Activated CD8-positive, alpha-beta memory T cell treated with anti-CD3 and anti-CD28 coated beads, Interleukin-2, amount 50 U/mL, for 4 hours (primary cell): ENCODE measurements around the gene EXD3.

ENCODE experiments used
- DNase-seq: peaks from one replicate; pipeline ENCODE4 v3.0.0-alpha.2; 2020

The EXD3 gene

DNA sequence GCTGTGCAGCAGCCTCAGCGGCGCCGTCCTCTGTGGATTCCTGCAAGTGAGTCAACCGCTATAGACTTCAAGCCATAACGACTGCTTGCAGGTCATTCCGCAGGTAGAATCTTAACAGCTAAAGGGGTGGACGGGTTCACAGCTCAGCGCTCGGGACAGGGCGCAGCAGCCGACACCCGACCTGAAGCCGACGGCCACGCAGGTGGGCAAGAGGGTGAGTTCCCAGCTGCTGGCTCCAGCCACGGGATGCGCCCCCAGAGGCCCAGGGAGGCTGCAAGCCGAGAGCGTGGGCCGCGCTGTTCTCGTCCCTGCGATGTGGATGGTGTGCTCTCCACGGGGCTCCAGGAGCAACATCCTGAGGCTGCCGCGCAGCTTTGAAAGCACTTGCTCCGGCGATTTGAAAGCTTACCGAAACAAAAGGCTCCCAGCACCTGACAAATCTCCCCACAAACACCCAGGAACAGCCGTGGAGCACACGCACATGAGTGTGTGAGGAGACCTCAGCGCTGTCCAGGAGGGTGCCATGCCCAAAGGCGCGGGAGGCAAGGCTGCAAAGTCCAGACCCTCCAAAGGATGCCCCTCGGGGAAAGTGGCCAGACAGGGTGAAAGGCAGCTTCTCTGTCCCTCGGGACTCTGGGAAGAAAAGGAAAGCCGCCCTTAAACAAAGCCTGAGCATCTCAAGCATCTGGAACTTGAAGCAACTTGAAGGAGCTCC is 48.7 kb downstream of the EXD3 start:
- no peak for DNase-seq

DNA sequence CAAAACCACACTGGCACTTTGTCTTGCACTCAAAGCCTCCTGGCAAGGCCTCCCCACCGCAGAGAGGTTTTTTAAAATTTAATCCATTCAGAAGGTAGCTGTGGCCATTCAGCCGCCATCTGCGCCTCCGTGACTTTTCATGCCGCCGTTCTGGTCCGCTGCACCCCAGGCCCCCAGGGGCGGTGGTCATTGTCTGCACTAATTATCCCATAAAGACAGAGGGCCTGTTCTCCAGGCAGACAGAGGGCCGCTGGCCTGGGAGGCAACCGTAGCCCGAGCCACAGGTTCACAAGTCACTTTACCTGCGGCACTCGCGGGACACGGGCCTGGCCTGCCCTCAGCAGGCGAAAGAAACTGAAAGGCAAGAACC is 49.4 kb downstream of the EXD3 start:
- DNase-seq, result no peak

DNA sequence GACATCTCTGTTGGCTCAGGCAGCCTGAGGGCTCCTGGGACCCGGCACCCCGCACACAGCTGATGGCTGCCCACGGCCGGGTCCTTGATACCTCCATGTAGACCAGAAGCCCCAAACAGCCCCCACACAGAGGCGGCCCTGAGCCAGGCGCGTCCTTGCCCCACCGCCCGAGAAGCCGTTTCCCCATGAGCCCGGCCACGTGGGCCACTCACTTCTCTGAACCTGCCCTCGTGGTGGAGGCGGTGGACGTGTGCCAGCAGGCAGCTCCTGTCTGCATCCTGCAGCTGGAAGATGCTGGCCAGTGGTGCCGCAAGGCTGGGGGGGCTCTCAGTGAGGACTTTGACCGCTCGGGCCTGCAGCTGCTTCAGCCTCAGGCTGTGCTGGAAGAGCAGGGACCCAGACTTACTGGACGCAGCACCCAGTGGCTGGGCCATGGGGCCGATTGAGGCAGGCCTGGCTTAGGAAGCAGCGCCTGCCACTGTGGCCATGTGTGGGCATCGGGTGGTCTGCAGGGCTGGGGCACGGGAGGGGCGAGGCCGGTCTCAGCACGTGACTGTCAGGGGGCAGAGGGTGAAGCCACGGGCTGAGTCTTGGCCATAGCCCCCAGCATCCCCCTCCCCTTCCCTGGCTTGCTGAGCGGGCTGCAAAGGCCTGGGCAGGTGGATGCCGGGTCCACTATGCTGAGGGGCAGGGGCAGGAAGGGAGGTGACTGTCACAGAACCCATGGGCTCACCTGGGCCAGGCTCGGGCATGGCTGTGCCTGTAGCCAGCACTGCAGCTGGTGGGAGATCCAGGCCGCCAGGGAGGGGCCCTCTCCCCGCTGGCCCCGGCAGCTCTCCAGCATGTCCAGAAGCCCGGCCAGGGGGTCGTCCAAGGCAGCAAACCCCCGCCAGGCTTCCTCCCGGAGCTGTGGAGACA is 50.0 kb downstream of the EXD3 start:
- DNase-seq, result no peak

DNA sequence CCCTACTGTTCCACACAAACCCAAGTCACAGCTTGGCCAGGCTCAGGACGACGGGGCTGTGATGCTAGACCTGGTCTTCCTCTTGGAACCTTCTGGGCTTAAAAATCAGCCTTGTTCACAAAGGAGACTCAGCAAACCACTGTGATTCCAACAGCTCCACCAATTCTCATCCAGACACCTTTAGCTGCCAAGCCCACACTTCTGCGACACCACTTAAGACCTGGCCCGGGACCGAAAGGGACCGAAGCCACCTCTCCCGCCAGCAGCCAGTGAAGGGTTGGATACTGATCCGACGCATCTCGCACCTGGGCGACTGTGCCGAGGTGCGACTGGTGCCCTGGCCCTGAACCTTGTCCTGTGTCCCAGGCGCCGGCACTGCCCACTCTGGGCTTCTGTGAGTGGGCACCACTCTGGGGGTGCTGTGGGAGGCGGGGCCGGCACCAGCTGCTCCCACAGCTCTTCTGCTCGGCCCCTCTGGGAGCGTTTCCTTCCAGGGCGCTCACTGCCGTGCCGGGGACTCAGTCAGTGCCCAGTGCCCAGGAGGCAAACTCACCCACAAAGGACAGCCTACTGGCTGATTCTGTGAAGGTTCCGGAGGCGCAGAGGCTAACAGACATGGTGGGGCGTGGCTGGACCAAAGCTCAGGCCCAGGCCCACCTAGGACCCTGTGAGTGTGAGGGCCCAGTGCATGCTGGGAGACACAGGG is 50.9 kb downstream of the EXD3 start:
- DNase-seq, result no peak

DNA sequence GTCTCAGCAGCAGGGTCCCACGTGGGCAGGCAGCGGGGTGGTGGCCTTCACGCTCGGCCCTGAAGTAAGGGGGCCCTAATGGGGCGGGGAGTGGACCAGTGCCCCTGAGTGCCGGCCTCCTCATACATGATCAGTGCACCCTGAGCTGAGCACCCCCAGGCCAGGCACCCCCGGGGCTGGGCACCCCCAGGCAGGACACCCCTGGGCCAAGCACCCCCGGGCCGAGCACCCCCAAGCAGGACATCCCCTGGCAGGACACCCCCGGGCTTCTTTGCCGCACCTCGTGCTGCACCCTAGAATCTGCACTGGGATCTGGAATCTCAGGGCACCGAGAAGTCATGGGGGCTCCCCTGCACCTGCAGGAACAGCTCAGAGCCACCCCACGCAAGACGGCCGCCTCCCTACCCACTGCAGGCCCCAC is 51.4 kb downstream of the EXD3 start:
- DNase-seq, result no peak

DNA sequence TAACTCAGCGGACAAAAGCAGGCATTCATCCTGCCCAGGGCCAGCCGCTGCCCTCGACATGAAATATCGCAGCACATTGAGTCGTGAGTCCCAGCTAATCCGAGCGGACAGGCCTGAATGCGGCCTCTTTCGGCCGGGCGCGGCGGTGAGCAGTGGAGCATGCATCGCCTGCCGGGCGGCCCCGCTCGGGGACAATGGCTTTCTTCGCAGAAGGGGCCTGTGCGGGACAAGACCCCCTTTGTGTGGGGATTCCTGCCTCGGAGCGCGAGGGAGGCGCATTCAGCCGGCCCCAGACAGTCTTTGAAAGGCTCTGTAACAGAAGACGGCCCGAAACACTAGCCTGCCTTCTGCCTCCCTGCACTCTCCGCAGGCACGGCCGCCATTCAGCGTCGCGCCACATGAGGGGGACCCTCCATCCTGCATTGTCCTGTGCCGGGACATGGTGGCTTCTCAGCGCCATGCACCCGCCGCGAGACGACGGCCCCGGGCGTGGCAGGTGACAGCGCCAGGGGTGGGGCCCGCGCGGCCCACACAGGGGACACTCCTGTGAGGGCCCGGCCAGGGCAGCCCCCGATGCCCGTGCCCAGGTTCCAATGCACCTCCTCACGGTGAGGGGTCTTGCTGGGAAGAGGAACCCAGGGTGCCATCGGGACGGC is 52.0 kb downstream of the EXD3 start:
- DNase-seq, result no peak

GRCh38 chr9:137369911-137370764 is 52.8 kb downstream of the EXD3 start:
- no peak for DNase-seq

DNA sequence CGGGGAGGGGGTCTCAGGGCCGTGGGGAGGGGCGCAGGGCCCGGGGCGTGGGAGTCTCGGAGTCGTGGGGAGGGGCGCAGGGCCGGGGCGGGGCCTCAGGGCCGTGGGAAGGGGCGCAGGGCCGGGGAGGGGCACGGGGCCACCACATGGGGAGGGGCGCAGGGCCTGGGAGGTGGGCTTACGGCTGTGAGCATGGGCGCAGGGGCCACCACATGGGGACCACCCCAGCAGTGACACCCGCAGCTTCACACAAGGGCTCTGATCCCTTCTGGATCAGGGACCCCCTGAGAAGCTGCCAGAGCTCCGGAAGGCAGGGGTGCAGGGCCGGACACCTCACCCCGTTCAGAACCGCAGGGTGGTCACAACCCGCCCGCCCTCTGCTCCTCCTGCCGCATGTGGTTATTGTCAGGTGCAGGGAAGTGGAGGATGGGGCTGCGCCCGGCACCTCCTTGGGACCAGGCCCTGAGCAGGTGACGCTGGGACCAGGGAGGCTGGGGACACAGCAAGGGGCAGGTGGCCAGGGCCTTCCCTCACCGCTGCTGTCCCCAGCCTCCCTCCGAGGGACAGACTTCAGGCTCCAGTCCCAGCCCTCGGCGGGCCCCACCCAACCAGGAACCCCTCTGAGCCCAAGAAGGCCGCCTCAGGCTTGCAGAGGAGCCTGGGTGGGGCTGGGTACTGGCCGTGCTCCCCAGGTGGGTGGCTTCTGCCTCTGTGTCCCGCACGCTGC is 53.7 kb downstream of the EXD3 start:
- DNase-seq, result no peak

DNA sequence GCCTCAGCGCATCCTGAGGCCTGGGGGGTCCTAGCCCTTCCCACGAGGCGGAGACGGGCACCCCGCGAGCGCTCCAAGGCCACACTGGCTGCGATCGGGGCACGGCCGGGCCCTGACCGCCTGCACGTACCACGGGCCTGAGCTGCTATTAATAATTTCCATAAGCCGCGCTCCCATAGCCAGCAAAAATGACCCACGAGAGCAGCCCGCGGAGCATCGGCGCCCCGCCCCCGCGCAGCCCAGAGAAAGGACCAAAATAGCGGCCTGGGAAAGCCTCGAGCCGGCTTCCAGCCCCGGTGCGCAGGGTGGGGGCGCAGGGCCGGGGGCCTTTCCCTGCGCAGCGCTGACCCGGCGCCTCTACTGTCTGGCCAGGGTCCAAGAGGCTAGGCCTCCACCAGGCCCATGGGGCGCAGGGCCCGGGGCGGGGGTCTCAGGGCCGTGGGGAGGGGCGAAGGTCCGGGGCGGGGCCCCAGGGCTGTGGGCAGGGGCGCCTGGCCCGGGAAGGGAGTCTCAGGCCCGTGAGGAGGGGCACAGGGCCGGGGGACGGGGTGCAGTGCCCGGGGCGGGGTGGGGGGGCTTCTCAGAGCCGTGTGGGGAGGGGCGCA is 54.4 kb downstream of the EXD3 start:
- DNase-seq, result no peak

- no peak for DNase-seq
Measured at GRCh38 chr9:137367506-137368430, 55.2 kb downstream of the EXD3 start.

- DNase-seq, result no peak
Measured at GRCh38 chr9:137366891-137367381, 56.0 kb downstream of the EXD3 start.

DNA sequence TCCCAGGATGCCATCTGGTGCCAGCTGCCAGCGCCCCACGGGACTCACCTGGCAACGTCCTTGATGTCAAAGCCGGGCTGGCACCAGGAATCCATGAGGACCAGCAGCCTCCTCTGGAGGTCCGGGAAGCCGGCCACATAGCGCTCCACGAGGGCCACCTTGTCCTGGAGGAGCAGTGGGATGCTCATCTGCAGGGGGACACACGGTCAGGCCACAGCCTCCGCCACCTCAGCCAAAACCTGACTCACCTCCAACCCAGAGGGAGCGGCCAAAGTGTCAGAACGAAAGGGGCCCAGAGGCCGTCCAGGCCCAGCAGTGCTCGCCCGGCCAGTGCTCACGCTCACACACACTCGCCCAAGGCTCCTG is 56.5 kb downstream of the EXD3 start:
- no peak for DNase-seq

DNA sequence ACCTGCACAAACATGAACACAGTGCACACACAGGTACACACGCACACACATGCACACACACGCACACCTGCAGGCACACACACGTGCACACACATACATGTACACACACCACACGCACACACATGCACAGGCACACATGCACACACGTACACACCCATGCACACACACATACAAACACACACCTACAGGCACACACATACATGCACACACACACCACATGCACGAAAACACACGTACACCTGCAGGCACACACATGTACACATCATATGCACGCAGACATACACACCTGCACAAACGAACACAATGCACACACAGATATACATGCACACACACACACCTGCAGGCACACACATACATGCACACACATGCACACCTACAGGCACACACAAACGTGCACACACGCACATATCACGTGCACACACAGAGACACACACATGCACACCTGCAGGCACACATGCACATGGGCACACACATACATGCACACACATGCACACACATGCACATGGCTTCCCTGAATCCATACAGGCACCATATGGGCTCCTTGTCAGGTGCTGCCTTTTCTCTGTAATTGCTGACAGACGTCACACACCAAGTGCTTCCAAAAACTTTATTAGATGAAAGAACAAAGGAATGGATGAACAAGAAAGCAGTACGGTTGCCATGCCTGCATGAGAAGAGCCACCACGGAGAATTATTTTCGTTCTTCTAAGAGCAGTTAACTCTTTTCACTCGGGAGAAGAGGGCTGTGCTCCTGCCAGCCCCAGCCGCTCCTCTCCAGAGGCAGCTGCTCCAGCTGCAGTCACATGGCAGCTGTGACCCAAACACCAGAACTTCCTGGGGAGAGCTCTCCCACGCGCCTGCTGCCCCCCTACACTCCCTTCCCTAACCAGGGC is 57.2 kb downstream of the EXD3 start:
- DNase-seq, result no peak

DNA sequence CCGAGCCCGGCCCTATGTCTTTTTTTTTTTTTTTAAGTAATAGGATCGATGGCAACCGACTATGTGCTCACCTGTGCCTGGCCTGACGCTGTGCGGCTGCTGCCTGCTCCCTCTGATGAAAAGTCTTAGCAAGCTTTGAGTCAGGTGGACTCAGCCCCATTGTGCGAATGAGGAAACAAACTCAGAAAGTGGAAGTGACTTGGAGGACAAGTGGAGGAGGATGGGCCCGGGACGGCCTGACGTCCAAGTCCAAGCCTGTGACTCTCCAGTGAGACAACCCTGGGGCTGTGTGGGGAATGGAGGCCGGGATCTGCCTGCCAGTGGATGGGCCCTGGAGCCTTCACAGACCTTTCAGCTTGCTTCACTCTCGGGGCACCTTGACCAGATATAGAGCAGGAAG is 57.9 kb downstream of the EXD3 start:
- no peak for DNase-seq

DNA sequence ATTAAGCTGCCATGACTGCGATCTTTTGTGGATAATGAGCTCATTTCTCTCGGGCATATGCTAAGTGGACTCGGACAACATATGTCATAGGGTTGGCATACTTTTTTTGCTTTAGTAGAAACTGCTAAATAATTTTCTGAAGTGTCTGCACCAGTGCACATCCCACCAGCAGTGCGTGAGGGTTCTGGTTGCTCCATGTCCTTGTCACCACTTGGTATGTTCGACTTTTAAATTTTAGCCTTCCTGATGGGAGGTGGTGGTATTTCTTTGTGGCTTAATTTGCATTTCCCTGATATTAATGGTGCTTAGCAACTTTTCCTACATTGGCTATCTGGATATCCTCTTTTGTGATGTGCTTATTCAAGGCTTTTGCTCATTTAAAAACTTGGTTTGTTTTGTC is 63.1 kb downstream of the EXD3 start:
- no peak for DNase-seq

DNA sequence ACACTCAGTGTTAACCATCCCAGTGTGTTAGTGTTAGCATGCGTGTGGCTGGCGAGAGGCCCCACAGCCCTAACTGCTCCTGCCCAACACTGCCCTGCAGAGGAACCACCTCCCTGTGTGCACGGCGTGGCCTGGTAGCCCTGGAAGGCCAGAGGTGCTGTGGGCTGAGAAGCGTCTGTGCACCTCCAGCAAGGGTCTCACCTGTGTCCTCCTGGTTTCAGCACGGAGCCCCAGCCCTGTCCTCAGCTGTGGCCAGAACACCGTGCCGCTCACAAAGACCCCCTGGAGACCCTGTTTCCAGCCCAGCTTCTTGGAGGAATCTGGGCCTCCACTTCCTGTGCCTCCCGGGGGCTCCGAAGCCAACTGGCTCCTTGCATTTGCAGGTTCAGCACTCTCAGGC is 64.8 kb downstream of the EXD3 start:
- DNase-seq, result no peak

- DNase-seq, result no peak
Measured at GRCh38 chr9:137357166-137357565, 65.8 kb downstream of the EXD3 start.

GRCh38 chr9:137355761-137356365 is 67.1 kb downstream of the EXD3 start:
- DNase-seq, result no peak
